ENCODE measurements around the gene SSRP1. TPM values are rescaled to one million over a fixed set of nuclear protein-coding genes. Genes with fewer than 3 reads are reported as not detected.

The SSRP1 gene
- total and polyA plus RNA-seq, 2 of the 13 experiments (the other 11 are each of a cell fraction or from before 2014, with no cell fraction given), result 93.6 to 129 TPM

- TF ChIP-seq ZBTB10 (CRISPR knock-in tag; IDR thresholded peaks at IDR 0.05; ENCODE audit: borderline replicate concordance) (no peak), ZNF775 (CRISPR knock-in tag; IDR thresholded peaks at IDR 0.05; ENCODE audit: borderline replicate concordance) (no peak), ZNF337 (CRISPR knock-in tag; IDR thresholded peaks at IDR 0.05; ENCODE audit: borderline replicate concordance, low read depth) (no peak), PTBP1 (IDR thresholded peaks at IDR 0.05; ENCODE audit: low read depth, low read length, poor library complexity, severe bottlenecking) (no peak), POGK (CRISPR knock-in tag; conservative IDR thresholded peaks at IDR 0.05) (no peak), BRCA1 (CRISPR knock-in tag; IDR thresholded peaks at IDR 0.05) (no peak)
Observed at GRCh38 chr11:57354699-57355098, 19.0 kb upstream of the SSRP1 start (continued).

GRCh38 chr11:57353852-57354251 lies 18.2 kb upstream of the SSRP1 start:
- H3K4me3 ChIP-seq (replicated peaks in 1 of 3; ENCODE audit: insufficient read depth in 1 of 3, low read depth in 2 of 3, low read length in 3 of 3), result no peak overlapping the region
- H4K20me1 ChIP-seq (ENCODE audit: insufficient read depth, low read length), result no peaks in the 10 kb centered on the region
- peaks cover 0 to 8% of the 10 kb centered on the region in 2 experiments; a peak in 4 of 5 replicates for H3K27me3 ChIP-seq (ENCODE audit: control insufficient read depth in 1 of 2, insufficient read depth in 2 of 2, low read length in 2 of 2)
- H3K4me2 ChIP-seq (ENCODE audit: low read depth, low read length), result no peak overlapping the region
- H3K36me3 ChIP-seq (replicated peaks in 1 of 2; ENCODE audit: control insufficient read depth in 1 of 2, insufficient read depth in 2 of 2, low read length in 2 of 2), result no peaks in the 10 kb centered on the region
- intact Hi-C loops (cut with micrococcal nuclease; ENCODE audit: unreplicated experiment) (no loop called here), in situ Hi-C loops (cut with HindIII; ENCODE audit: extremely low pct_ligation_motif_present, low pct_unique_long_range_greater_than_20kb) (loop anchor here (10.0 kb wide), 1 partner anchor 509 kb away; no protein-coding TSS in a partner anchor)
- H3K79me2 ChIP-seq (ENCODE audit: insufficient read depth, low read length), result no peaks in the 10 kb centered on the region
- BruUV-seq (replicated peaks), result no TSS peak
- H3K9ac ChIP-seq (ENCODE audit: insufficient read depth, low read depth, low read length), result no peak overlapping the region
- no peak overlapping the region for H3K27ac ChIP-seq (ENCODE audit: extremely low read length, insufficient read depth, low read length)
- no peak for ATAC-seq
- ChIA-PET CTCF (ENCODE audit: low intra/inter-chr PET ratio, low total read pairs) (no interaction called here), POLR2A (no interaction called here)
- WGBS (ENCODE audit: low lambda C conversion rate), result 57% methylated on average over 4 of the region's 4 CpGs
- no peaks in the 10 kb centered on the region for H3K9me3 ChIP-seq (ENCODE audit: low read length)
- FAIRE-seq, result no peak
- H3K4me1 ChIP-seq (ENCODE audit: insufficient read depth, low read length), result peaks cover 10% of the 10 kb centered on the region
- no peak for DNase-seq (ENCODE audit: low spot score)
- H2AFZ ChIP-seq (ENCODE audit: low read length), result no peak overlapping the region
- TF ChIP-seq ZNF790 (CRISPR knock-in tag; IDR thresholded peaks at IDR 0.05; ENCODE audit: borderline replicate concordance) (no peak), GFI1 (CRISPR knock-in tag; IDR thresholded peaks at IDR 0.05; ENCODE audit: borderline replicate concordance) (no peak), HES4 (CRISPR knock-in tag; IDR thresholded peaks at IDR 0.05; ENCODE audit: borderline replicate concordance) (no peak), ZNF800 (CRISPR knock-in tag; IDR thresholded peaks at IDR 0.05) (no peak), BCL6 (CRISPR knock-in tag; IDR thresholded peaks at IDR 0.05) (no peak), KLF11 (CRISPR knock-in tag; IDR thresholded peaks at IDR 0.05) (no peak), RFX5 (IDR thresholded peaks at IDR 0.05; ENCODE audit: low read depth, low read length) (no peak), ZNF468 (CRISPR knock-in tag; IDR thresholded peaks at IDR 0.05) (no peak), ZNF607 (CRISPR knock-in tag; IDR thresholded peaks at IDR 0.05; ENCODE audit: borderline replicate concordance) (no peak), ARID3A (IDR thresholded peaks at IDR 0.05; ENCODE audit: low read depth, low read length) (no peak)

Measured in HepG2 (cell line).